ENCODE measurements around the gene SELENOT. TPM values are rescaled to one million over a fixed set of nuclear protein-coding genes. Genes with fewer than 3 reads are reported as not detected.

SELENOT gene
- total RNA-seq, 1 experiment from 2014 or later: 73.8 TPM

DNA sequence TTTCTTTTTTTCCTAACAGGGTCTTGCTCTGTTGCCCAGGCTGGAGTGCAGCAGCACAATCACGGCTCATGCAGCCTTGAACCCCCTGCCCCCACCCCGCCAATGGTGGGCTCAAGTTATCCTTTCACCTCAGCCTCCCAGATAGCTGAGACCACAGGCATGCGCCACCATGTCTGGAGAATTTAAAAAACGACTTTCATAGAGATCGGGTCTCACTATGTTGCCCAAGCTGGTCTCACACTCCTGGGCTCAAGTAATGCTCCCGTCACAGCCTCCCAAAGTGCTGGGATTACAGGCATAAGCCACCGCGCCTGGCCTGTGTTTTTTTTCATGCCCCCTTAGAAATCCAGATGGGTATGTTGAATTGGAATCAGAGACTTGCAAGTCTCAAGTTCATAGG, 60.3 kb downstream of the SELENOT start:
- Histone ChIP-seq H3K4ac (ENCODE audit: low read depth, low read length) (no peak overlapping the region), H2AFZ (ENCODE audit: low read length) (no peak overlapping the region), H3T11ph (ENCODE audit: low read length) (no peak overlapping the region), H2BK12ac (ENCODE audit: insufficient read length, low read depth, low read length) (no peak overlapping the region), H2BK20ac (ENCODE audit: low read depth, low read length, poor library complexity, severe bottlenecking) (no peak overlapping the region), H2AK5ac (ENCODE audit: insufficient read length, low read length) (no peak overlapping the region), H3K14ac (ENCODE audit: insufficient read depth, low read length) (no peak overlapping the region), H2BK15ac (ENCODE audit: low read depth, low read length) (no peak overlapping the region), H3K23me2 (ENCODE audit: insufficient read length, low read depth, low read length, poor library complexity, severe bottlenecking) (no peaks in the 10 kb centered on the region), H3K79me2 (ENCODE audit: insufficient read depth, low read length) (no peaks in the 10 kb centered on the region), H3K23ac (ENCODE audit: insufficient read length, low read depth, low read length) (no peak overlapping the region), H4K20me1 (ENCODE audit: control insufficient read depth, insufficient read depth, insufficient read length) (no peaks in the 10 kb centered on the region), H2BK120ac (ENCODE audit: low read depth, low read length, poor library complexity, severe bottlenecking) (no peak overlapping the region), H3K27ac (ENCODE audit: insufficient read length, low read depth, low read length) (no peak overlapping the region), H3K9ac (ENCODE audit: extremely low read depth, insufficient read length, low read length) (no peak overlapping the region), H3K27me3 (ENCODE audit: insufficient read depth, low read length) (no peaks in the 10 kb centered on the region), H3K9me3 (ENCODE audit: control insufficient read depth, low read depth, low read length) (no peaks in the 10 kb centered on the region), H3K56ac (ENCODE audit: insufficient read length, low read depth, low read length) (no peak overlapping the region), H3K79me1 (ENCODE audit: insufficient read depth, low read depth, low read length, poor library complexity, severe bottlenecking) (no peaks in the 10 kb centered on the region), H3K4me2 (ENCODE audit: insufficient read depth, insufficient read length, low read length) (no peak overlapping the region), H3K18ac (ENCODE audit: insufficient read length, low read depth, low read length) (no peak overlapping the region), H4K8ac (replicated peaks; ENCODE audit: insufficient read length, low read depth, low read length) (no peak overlapping the region), H4K91ac (ENCODE audit: insufficient read length, low read depth, low read length) (no peak overlapping the region), H3K4me1 (ENCODE audit: insufficient read depth, low read length) (no peaks in the 10 kb centered on the region), H2BK5ac (ENCODE audit: insufficient read length, low read length) (no peak overlapping the region), H4K5ac (ENCODE audit: insufficient read length, low read depth, low read length) (no peak overlapping the region)
- H3K4me3 Mint-ChIP-seq: no peak overlapping the region
- H3K27me3 Mint-ChIP-seq (ENCODE audit: low read depth): no peaks in the 10 kb centered on the region
- TF ChIP-seq, protein P1, sequence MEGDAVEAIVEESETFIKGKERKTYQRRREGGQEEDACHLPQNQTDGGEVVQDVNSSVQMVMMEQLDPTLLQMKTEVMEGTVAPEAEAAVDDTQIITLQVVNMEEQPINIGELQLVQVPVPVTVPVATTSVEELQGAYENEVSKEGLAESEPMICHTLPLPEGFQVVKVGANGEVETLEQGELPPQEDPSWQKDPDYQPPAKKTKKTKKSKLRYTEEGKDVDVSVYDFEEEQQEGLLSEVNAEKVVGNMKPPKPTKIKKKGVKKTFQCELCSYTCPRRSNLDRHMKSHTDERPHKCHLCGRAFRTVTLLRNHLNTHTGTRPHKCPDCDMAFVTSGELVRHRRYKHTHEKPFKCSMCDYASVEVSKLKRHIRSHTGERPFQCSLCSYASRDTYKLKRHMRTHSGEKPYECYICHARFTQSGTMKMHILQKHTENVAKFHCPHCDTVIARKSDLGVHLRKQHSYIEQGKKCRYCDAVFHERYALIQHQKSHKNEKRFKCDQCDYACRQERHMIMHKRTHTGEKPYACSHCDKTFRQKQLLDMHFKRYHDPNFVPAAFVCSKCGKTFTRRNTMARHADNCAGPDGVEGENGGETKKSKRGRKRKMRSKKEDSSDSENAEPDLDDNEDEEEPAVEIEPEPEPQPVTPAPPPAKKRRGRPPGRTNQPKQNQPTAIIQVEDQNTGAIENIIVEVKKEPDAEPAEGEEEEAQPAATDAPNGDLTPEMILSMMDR (conservative IDR thresholded peaks at IDR 0.05): no peak
- no CpG with 5 or more reads among the region's 8 CpGs for WGBS (ENCODE audit: extremely low coverage, insufficient read length, low lambda C conversion rate)
- DNase-seq: no peak
- no peaks in the 10 kb centered on the region for H3K36me3 Mint-ChIP-seq (ENCODE audit: insufficient read depth in 1 of 3, low read depth in 3 of 3)
- H3K4me1 Mint-ChIP-seq: no peaks in the 10 kb centered on the region
- no peak overlapping the region for H3K27ac Mint-ChIP-seq
- no peaks in the 10 kb centered on the region for H3K9me3 Mint-ChIP-seq

Measured in H9 (cell line).